ENCODE data around the gene MYO3B.
"Not testable (repeated sequence)": the region's sequence is repeated elsewhere in the genome, so short reads cannot be mapped to it uniquely, and the experiment has no call there.

Gene MYO3B

DNA sequence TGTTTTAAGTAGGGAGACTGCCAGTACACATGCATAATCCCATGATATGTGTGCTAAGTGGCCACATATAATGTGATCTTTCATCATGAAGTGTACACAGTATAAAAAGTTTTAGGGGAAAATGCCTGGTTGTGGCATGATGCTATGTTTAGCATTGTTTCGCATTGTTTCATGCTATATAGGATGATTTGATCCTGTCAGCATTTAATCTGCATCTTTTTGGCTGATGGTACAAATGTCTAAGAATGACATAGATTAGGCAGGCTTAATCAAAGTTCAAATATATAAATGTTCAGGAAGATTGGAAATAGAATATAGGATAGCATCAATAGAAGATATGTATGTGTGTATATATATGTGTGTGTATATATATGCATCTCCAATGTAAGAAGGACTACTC lies 83.6 kb downstream of the MYO3B start:
- H3K4me3 ChIP-seq (ENCODE audit: insufficient read depth, low read length, poor library complexity, severe bottlenecking): no peak overlapping the region
- no peaks in the 10 kb centered on the region for H3K9me2 ChIP-seq (replicated peaks; ENCODE audit: insufficient read depth, low read length)
- H3K27me3 ChIP-seq (ENCODE audit: low read length): no peaks in the 10 kb centered on the region
- H3F3A ChIP-seq (ENCODE audit: insufficient read depth): no peaks in the 10 kb centered on the region
- no peaks in the 10 kb centered on the region for H3K36me3 ChIP-seq (ENCODE audit: low read length)
- H2AFZ ChIP-seq (ENCODE audit: low read depth, low read length, severe bottlenecking): no peak overlapping the region
- no peaks in the 10 kb centered on the region for H4K20me1 ChIP-seq (ENCODE audit: low read depth, low read length)
- no peak overlapping the region for H3K4me2 ChIP-seq (ENCODE audit: low read depth, low read length, poor library complexity, severe bottlenecking)
- no peak for TF ChIP-seq EZH2phosphoT487 (conservative IDR thresholded peaks at IDR 0.05; ENCODE audit: low read length)
- TF ChIP-seq, protein P1, sequence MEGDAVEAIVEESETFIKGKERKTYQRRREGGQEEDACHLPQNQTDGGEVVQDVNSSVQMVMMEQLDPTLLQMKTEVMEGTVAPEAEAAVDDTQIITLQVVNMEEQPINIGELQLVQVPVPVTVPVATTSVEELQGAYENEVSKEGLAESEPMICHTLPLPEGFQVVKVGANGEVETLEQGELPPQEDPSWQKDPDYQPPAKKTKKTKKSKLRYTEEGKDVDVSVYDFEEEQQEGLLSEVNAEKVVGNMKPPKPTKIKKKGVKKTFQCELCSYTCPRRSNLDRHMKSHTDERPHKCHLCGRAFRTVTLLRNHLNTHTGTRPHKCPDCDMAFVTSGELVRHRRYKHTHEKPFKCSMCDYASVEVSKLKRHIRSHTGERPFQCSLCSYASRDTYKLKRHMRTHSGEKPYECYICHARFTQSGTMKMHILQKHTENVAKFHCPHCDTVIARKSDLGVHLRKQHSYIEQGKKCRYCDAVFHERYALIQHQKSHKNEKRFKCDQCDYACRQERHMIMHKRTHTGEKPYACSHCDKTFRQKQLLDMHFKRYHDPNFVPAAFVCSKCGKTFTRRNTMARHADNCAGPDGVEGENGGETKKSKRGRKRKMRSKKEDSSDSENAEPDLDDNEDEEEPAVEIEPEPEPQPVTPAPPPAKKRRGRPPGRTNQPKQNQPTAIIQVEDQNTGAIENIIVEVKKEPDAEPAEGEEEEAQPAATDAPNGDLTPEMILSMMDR (IDR thresholded peaks at IDR 0.05; ENCODE audit: insufficient read depth, low read length, poor library complexity, severe bottlenecking): no peak
- no peaks in the 10 kb centered on the region for H3K79me2 ChIP-seq (ENCODE audit: insufficient read depth, low read length)
- no peak overlapping the region for H3K9ac ChIP-seq (ENCODE audit: low read length)
- no peaks in the 10 kb centered on the region for H3K9me3 ChIP-seq (ENCODE audit: insufficient read depth, low read length)
- no peak overlapping the region for H3K27ac ChIP-seq (ENCODE audit: low read depth, low read length)

DNA sequence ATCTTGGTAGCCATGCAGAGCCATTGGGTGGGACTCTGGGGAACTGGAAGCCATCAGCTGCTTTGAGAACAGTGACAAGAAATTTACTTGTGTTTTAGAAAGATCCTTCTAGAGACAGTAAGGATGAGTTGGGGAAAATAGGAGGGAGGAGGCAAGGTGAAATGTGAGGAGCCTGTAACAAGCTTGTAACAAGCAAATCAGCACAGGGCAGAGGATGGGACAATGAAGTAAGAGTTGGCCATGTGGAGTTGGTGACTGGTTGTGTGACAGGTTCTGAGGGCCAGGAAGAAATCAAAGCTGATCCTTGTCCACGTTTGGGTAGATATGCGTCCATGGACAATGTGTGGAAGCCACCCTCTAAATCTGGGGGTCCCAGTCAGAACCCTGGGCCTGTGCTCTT lies 84.4 kb downstream of the MYO3B start:
- H3F3A ChIP-seq (ENCODE audit: insufficient read depth): no peaks in the 10 kb centered on the region
- H3K4me3 ChIP-seq (ENCODE audit: insufficient read depth, low read length, poor library complexity, severe bottlenecking): no peak overlapping the region
- H3K27ac ChIP-seq (ENCODE audit: low read depth, low read length): no peak overlapping the region
- H3K27me3 ChIP-seq (ENCODE audit: low read length): no peaks in the 10 kb centered on the region
- H3K79me2 ChIP-seq (ENCODE audit: insufficient read depth, low read length): no peaks in the 10 kb centered on the region
- TF ChIP-seq, protein P1 (IDR thresholded peaks at IDR 0.05; ENCODE audit: insufficient read depth, low read length, poor library complexity, severe bottlenecking): no peak
- no peak for TF ChIP-seq EZH2phosphoT487 (conservative IDR thresholded peaks at IDR 0.05; ENCODE audit: low read length)
- H4K20me1 ChIP-seq (ENCODE audit: low read depth, low read length): no peaks in the 10 kb centered on the region
- no peaks in the 10 kb centered on the region for H3K9me3 ChIP-seq (ENCODE audit: insufficient read depth, low read length)
- no peaks in the 10 kb centered on the region for H3K36me3 ChIP-seq (ENCODE audit: low read length)
- no peak overlapping the region for H2AFZ ChIP-seq (ENCODE audit: low read depth, low read length, severe bottlenecking)
- no peak overlapping the region for H3K4me2 ChIP-seq (ENCODE audit: low read depth, low read length, poor library complexity, severe bottlenecking)
- no peaks in the 10 kb centered on the region for H3K9me2 ChIP-seq (replicated peaks; ENCODE audit: insufficient read depth, low read length)
- H3K9ac ChIP-seq (ENCODE audit: low read length): no peak overlapping the region

DNA sequence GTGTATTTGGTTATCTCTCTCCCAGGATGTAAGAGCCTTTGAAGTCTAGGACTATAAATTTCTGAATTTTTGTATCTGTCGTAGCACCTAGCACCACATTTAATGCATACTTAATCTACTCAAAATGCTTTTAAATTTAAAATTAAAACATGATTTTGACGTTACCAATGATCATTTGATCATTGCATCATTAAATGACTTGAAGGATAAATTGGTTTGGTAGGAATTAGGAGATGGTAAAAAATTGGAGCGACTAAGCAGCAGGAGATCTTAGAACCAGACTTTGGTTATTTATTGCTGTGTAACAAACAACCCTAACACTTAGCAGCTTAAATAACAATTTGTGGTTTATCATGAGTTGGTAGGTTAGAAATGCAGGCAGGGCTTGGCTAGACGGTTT lies 84.9 kb downstream of the MYO3B start:
- TF ChIP-seq EZH2phosphoT487 (conservative IDR thresholded peaks at IDR 0.05; ENCODE audit: low read length): no peak
- TF ChIP-seq, protein P1 (IDR thresholded peaks at IDR 0.05; ENCODE audit: insufficient read depth, low read length, poor library complexity, severe bottlenecking): no peak

DNA sequence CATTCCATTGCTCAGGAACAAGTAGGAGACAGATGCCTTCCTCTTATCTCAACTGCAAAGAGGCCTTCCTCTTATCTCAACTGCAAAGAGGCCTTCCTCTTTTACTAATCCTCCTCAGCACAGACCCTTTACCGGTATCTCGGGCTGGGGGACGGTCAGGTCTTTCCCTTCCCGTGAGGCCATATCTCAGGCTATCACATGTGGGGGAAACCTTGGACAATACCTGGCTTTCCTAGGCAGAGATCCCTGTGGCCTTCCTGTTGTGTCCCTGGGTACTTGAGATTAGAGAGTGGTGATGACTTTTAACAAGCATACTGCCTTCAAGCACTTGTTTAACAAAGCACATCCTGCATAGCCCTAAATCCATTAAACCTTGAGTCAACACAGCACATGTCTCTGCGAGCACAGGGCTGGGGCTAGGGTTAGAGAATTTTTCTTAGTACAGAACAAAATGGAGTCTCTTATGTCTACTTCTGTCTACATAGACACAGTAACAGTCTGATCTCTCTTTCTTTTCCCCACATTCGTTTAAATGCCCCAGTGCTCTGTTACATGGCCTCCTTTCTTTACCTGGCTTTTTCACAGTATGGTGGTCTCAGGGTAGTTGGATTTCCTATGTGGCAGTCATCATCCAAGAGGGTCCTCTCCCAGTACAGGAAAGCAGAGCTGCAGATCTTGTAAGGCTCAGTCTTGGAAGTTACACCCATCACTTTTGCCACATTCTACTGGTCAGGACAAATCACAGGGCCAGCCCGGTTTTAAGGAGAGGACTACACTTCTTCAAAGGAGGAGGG lies 86.0 kb downstream of the MYO3B start:
- not testable (repeated sequence) for H3K9me2 ChIP-seq (replicated peaks; ENCODE audit: insufficient read depth, low read length); H3K4me2 ChIP-seq (ENCODE audit: low read depth, low read length, poor library complexity, severe bottlenecking); H3K79me2 ChIP-seq (ENCODE audit: insufficient read depth, low read length); H3K27me3 ChIP-seq (ENCODE audit: low read length); H4K20me1 ChIP-seq (ENCODE audit: low read depth, low read length); H3K9ac ChIP-seq (ENCODE audit: low read length); H3K27ac ChIP-seq (ENCODE audit: low read depth, low read length); H3K4me3 ChIP-seq (ENCODE audit: insufficient read depth, low read length, poor library complexity, severe bottlenecking); H3K9me3 ChIP-seq (ENCODE audit: insufficient read depth, low read length); H3F3A ChIP-seq (ENCODE audit: insufficient read depth); H3K36me3 ChIP-seq (ENCODE audit: low read length); H2AFZ ChIP-seq (ENCODE audit: low read depth, low read length, severe bottlenecking)

More for the DNA sequence above, 84.9 kb downstream of the MYO3B start:
- Histone ChIP-seq H3K9ac (ENCODE audit: low read length) (no peak overlapping the region), H3K4me3 (ENCODE audit: insufficient read depth, low read length, poor library complexity, severe bottlenecking) (no peak overlapping the region), H3K36me3 (ENCODE audit: low read length) (no peaks in the 10 kb centered on the region), H3K27ac (ENCODE audit: low read depth, low read length) (no peak overlapping the region), H3K27me3 (ENCODE audit: low read length) (no peaks in the 10 kb centered on the region), H3K9me2 (replicated peaks; ENCODE audit: insufficient read depth, low read length) (no peaks in the 10 kb centered on the region), H3K4me2 (ENCODE audit: low read depth, low read length, poor library complexity, severe bottlenecking) (no peak overlapping the region), H3K9me3 (ENCODE audit: insufficient read depth, low read length) (no peaks in the 10 kb centered on the region), H3F3A (ENCODE audit: insufficient read depth) (no peaks in the 10 kb centered on the region), H4K20me1 (ENCODE audit: low read depth, low read length) (no peaks in the 10 kb centered on the region), H2AFZ (ENCODE audit: low read depth, low read length, severe bottlenecking) (no peak overlapping the region), H3K79me2 (ENCODE audit: insufficient read depth, low read length) (no peaks in the 10 kb centered on the region)

Data from SU-DHL-6 (cell line).